Measurements from ENCODE around the gene CMSS1. TPM values are rescaled to one million over a fixed set of nuclear protein-coding genes. Genes with fewer than 3 reads are reported as not detected.

Gene CMSS1
- total and polyA plus RNA-seq, 4 donors = 3.8 to 19.5 (median 7.5) TPM

GRCh38 chr3:99843590-99844258, 26.1 kb downstream of the CMSS1 start:
- Histone ChIP-seq H3K9me3 (ENCODE audit: control insufficient read depth in 4 of 4, low read length in 3 of 4) (no peaks in the 10 kb centered on the region), H3K36me3 (ENCODE audit: control insufficient read depth in 4 of 4, insufficient read depth in 3 of 4, low read depth in 1 of 4, low read length in 3 of 4) (peaks cover 0 to 4% (median 0%) of the 10 kb centered on the region in 4 donors), H3K9ac (ENCODE audit: low read depth in 1 of 2, low read length in 2 of 2) (no peak overlapping the region), H3K4me1 (ENCODE audit: control insufficient read depth in 4 of 4, insufficient read depth in 4 of 4, low read length in 3 of 4) (peaks cover 3 to 7% (median 4%) of the 10 kb centered on the region in 4 donors), H3K4me3 (ENCODE audit: low read depth in 1 of 3, low read length in 3 of 3) (no peak overlapping the region), H3K27me3 (ENCODE audit: control insufficient read depth in 4 of 4, insufficient read depth in 4 of 4, low read length in 3 of 4) (no peaks in the 10 kb centered on the region), H3K27ac (ENCODE audit: low read depth in 1 of 2, low read length in 2 of 2) (peak overlapping the region; percentile 24 to 31)
- no peak for DNase-seq (ENCODE audit: low spot score)
- 77% methylated on average over 10 of the region's 10 CpGs for WGBS
- TF ChIP-seq ATF3 (IDR thresholded peaks at IDR 0.05) (no peak), EGR1 (IDR thresholded peaks at IDR 0.05; ENCODE audit: low read depth in 2 of 2) (no peak), RAD21 (IDR thresholded peaks at IDR 0.05) (peak in 1 of 2 donors; percentile 3), FOXA2 (IDR thresholded peaks at IDR 0.05) (no peak), YY1 (IDR thresholded peaks at IDR 0.05) (no peak), FOXA1 (IDR thresholded peaks at IDR 0.05) (no peak)

DNA sequence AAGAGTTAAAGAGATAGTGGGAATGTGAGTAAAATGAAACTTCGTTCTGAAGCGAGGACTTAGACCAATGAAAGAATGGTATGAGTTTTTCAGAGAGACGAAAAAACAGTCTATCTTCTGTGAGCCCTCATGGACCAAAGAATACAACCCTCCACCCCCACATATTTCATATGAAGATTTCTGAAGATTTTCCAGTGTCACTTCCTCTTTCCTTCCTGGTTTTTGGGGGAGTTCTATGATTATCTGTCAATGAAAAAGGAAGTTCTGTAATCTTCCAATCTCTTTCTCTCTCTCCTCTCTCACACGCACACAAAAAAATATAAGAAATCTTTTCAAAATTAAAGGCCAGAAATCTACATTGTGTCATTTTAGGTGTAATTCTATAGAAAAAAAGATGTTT, 27.7 kb downstream of the CMSS1 start:
- no peak for TF ChIP-seq EGR1 (IDR thresholded peaks at IDR 0.05; ENCODE audit: low read depth in 2 of 2)
- H3K9ac ChIP-seq (ENCODE audit: low read depth in 1 of 2, low read length in 2 of 2) = no peak overlapping the region
- H3K36me3 ChIP-seq (ENCODE audit: control insufficient read depth in 4 of 4, insufficient read depth in 3 of 4, low read depth in 1 of 4, low read length in 3 of 4) = peaks cover 0 to 4% (median 0%) of the 10 kb centered on the region in 4 donors
- WGBS = 67% methylated on average over 4 of the region's 4 CpGs
- no peaks in the 10 kb centered on the region for H3K9me3 ChIP-seq (ENCODE audit: control insufficient read depth in 4 of 4, low read length in 3 of 4)
- H3K27ac ChIP-seq (ENCODE audit: low read depth in 1 of 2, low read length in 2 of 2) = no peak overlapping the region
- peaks cover 3 to 7% (median 4%) of the 10 kb centered on the region in 4 donors for H3K4me1 ChIP-seq (ENCODE audit: control insufficient read depth in 4 of 4, insufficient read depth in 4 of 4, low read length in 3 of 4)
- H3K27me3 ChIP-seq (ENCODE audit: control insufficient read depth in 4 of 4, insufficient read depth in 4 of 4, low read length in 3 of 4) = no peaks in the 10 kb centered on the region
- DNase-seq (ENCODE audit: low spot score) = no peak
- no peak overlapping the region for H3K4me3 ChIP-seq (ENCODE audit: low read depth in 1 of 3, low read length in 3 of 3)

DNA sequence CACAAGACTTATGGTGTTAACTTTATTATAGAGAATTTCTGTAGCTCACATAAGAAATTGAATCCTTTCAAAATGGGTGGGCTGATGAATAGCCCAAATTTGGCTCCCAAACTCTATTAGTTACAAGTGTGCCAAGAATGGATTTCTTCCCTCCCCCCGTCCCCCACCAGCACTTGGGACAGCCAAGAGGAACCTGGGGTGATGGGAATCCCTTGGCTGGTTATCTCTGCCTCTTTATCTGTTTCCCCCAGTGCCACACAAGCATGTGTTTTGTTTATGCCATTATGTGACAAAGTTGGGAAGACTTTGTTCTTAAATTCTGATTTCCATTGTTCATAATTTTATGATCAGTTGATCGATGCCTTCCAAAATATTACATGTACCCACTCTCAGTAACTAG, 28.3 kb downstream of the CMSS1 start:
- Histone ChIP-seq H3K9me3 (ENCODE audit: control insufficient read depth in 4 of 4, low read length in 3 of 4) (no peaks in the 10 kb centered on the region), H3K4me3 (ENCODE audit: low read depth in 1 of 3, low read length in 3 of 3) (no peak overlapping the region), H3K27ac (ENCODE audit: low read depth in 1 of 2, low read length in 2 of 2) (peak overlapping the region; percentile 63 to 74), H3K4me1 (ENCODE audit: control insufficient read depth in 4 of 4, insufficient read depth in 4 of 4, low read length in 3 of 4) (peaks cover 3 to 7% (median 4%) of the 10 kb centered on the region in 4 donors), H3K27me3 (ENCODE audit: control insufficient read depth in 4 of 4, insufficient read depth in 4 of 4, low read length in 3 of 4) (no peaks in the 10 kb centered on the region), H3K9ac (ENCODE audit: low read depth in 1 of 2, low read length in 2 of 2) (no peak overlapping the region), H3K36me3 (ENCODE audit: control insufficient read depth in 4 of 4, insufficient read depth in 3 of 4, low read depth in 1 of 4, low read length in 3 of 4) (peaks cover 0 to 3% (median 0%) of the 10 kb centered on the region in 4 donors)
- TF ChIP-seq MAX (IDR thresholded peaks at IDR 0.05) (no peak), TAF1 (conservative IDR thresholded peaks at IDR 0.05) (no peak), SP1 (IDR thresholded peaks at IDR 0.05) (no peak), JUND (IDR thresholded peaks at IDR 0.05) (no peak), HNF4A (conservative IDR thresholded peaks at IDR 0.05) (no peak), EGR1 (IDR thresholded peaks at IDR 0.05; ENCODE audit: low read depth in 2 of 2) (no peak), FOXA1 (IDR thresholded peaks at IDR 0.05) (no peak), FOXA2 (IDR thresholded peaks at IDR 0.05) (no peak), HNF4G (IDR thresholded peaks at IDR 0.05) (no peak), YY1 (IDR thresholded peaks at IDR 0.05) (no peak), GABPA (IDR thresholded peaks at IDR 0.05 in 1 of 2, conservative IDR thresholded peaks at IDR 0.05 in 1 of 2) (no peak), RXRA (IDR thresholded peaks at IDR 0.05) (no peak), ATF3 (IDR thresholded peaks at IDR 0.05) (no peak), NR2F2 (IDR thresholded peaks at IDR 0.05) (no peak)
- TF ChIP-seq, protein P1, sequence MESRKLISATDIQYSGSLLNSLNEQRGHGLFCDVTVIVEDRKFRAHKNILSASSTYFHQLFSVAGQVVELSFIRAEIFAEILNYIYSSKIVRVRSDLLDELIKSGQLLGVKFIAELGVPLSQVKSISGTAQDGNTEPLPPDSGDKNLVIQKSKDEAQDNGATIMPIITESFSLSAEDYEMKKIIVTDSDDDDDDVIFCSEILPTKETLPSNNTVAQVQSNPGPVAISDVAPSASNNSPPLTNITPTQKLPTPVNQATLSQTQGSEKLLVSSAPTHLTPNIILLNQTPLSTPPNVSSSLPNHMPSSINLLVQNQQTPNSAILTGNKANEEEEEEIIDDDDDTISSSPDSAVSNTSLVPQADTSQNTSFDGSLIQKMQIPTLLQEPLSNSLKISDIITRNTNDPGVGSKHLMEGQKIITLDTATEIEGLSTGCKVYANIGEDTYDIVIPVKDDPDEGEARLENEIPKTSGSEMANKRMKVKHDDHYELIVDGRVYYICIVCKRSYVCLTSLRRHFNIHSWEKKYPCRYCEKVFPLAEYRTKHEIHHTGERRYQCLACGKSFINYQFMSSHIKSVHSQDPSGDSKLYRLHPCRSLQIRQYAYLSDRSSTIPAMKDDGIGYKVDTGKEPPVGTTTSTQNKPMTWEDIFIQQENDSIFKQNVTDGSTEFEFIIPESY (IDR thresholded peaks at IDR 0.05) = no peak
- TF ChIP-seq, protein P2, sequence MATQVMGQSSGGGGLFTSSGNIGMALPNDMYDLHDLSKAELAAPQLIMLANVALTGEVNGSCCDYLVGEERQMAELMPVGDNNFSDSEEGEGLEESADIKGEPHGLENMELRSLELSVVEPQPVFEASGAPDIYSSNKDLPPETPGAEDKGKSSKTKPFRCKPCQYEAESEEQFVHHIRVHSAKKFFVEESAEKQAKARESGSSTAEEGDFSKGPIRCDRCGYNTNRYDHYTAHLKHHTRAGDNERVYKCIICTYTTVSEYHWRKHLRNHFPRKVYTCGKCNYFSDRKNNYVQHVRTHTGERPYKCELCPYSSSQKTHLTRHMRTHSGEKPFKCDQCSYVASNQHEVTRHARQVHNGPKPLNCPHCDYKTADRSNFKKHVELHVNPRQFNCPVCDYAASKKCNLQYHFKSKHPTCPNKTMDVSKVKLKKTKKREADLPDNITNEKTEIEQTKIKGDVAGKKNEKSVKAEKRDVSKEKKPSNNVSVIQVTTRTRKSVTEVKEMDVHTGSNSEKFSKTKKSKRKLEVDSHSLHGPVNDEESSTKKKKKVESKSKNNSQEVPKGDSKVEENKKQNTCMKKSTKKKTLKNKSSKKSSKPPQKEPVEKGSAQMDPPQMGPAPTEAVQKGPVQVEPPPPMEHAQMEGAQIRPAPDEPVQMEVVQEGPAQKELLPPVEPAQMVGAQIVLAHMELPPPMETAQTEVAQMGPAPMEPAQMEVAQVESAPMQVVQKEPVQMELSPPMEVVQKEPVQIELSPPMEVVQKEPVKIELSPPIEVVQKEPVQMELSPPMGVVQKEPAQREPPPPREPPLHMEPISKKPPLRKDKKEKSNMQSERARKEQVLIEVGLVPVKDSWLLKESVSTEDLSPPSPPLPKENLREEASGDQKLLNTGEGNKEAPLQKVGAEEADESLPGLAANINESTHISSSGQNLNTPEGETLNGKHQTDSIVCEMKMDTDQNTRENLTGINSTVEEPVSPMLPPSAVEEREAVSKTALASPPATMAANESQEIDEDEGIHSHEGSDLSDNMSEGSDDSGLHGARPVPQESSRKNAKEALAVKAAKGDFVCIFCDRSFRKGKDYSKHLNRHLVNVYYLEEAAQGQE (IDR thresholded peaks at IDR 0.05) = no peak
- TF ChIP-seq, protein P3, sequence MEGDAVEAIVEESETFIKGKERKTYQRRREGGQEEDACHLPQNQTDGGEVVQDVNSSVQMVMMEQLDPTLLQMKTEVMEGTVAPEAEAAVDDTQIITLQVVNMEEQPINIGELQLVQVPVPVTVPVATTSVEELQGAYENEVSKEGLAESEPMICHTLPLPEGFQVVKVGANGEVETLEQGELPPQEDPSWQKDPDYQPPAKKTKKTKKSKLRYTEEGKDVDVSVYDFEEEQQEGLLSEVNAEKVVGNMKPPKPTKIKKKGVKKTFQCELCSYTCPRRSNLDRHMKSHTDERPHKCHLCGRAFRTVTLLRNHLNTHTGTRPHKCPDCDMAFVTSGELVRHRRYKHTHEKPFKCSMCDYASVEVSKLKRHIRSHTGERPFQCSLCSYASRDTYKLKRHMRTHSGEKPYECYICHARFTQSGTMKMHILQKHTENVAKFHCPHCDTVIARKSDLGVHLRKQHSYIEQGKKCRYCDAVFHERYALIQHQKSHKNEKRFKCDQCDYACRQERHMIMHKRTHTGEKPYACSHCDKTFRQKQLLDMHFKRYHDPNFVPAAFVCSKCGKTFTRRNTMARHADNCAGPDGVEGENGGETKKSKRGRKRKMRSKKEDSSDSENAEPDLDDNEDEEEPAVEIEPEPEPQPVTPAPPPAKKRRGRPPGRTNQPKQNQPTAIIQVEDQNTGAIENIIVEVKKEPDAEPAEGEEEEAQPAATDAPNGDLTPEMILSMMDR (IDR thresholded peaks at IDR 0.05; ENCODE audit: low read depth, low read length, missing input control) = no peak
- no peak for DNase-seq (ENCODE audit: low spot score)
- 72% methylated on average over 2 of the region's 2 CpGs for WGBS
